T1000 (cell line): ENCODE measurements around the gene MUC5B.

ENCODE experiments used
- DNase-seq: peaks from one replicate; lab custom pipeline; 2025; ENCODE audit warnings: mixed read lengths; lab: John Stamatoyannopoulos, UW

Gene MUC5B

GRCh38 chr11:1285876-1286275 lies 63.0 kb downstream of the MUC5B start:
- DNase-seq, result no peak

GRCh38 chr11:1287928-1288327 lies 65.1 kb downstream of the MUC5B start:
- DNase-seq, result no peak

DNA sequence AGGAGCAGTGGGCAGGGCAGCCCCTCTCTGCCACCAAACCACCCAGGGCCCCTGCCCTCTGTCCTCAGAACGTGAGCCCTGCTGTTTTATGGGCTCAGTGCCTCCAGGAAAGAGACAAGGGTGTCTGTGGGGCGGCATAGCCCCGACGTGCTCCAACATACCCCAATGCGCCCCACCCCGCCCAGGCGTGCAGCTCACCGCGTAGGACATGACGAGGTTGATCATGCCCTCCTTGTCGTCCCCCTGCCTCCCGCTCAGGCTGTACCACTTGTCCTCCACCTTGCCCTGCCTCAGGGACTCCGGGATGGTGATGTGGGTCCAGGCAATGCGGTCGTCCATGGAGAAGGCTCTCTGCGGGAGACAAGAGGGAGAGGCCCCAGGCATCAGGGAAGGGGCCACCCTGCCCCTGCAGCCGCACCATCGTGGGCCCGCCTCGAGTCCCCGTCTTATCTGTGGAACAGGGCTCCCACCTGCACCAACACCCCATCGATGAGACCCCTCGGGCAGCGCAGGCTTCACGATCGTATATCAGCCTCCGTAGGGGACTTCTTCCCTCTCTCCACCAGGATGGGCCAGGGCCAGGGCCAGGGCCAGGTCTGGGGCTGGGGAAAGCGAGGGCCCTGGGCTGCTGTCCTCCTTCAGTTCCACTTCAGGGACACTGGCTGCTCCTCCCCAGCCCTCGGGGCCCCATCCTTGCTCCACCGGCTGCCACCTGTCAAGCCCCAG lies 65.7 kb downstream of the MUC5B start:
- DNase-seq, result no peak

GRCh38 chr11:1289211-1289935 lies 66.5 kb downstream of the MUC5B start:
- DNase-seq, result no peak

- DNase-seq, result no peak
Measured at GRCh38 chr11:1290052-1291040, 67.5 kb downstream of the MUC5B start.

DNA sequence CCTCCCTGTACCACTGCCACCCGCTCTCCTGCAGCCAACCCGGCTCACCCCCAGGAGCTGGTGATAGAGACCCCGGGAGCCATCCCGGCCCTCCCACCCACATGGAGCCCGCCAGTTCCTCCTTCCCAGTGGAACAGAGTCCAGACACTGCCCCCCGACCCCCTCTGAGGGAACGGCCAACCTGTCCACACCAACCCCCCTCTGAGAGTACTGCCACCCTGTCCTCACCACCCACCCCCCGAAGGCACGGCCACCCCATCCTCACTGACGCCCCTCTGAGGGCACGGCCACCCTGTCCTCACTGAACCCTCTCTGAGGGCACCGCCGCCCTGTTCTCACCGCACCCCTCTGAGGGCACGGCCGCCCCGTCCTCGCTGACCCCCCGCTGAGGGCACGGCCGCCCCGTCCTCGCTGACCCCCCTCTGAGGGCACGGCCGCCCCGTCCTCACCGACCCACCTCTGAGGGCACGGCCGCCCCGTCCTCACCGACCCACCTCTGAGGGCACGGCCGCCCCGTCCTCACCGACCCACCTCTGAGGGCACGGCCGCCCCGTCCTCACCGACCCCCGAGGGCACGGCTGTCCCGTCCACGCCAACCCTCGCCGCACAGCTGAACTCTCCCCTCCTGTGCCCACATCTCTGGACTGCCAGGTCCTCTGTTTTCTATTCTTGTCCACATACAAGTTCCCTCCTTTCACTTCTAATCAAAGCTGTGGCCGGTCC lies 68.6 kb downstream of the MUC5B start:
- DNase-seq, result no peak

- no peak for DNase-seq
Measured at GRCh38 chr11:1292018-1292643, 69.3 kb downstream of the MUC5B start.

- DNase-seq, result no peak
Measured at GRCh38 chr11:1292644-1293618, 70.1 kb downstream of the MUC5B start.

GRCh38 chr11:1293619-1294015 lies 70.8 kb downstream of the MUC5B start:
- no peak for DNase-seq

- no peak for DNase-seq
Measured at GRCh38 chr11:1295086-1295485, 72.2 kb downstream of the MUC5B start.

GRCh38 chr11:1295591-1295990 lies 72.7 kb downstream of the MUC5B start:
- no peak for DNase-seq

DNA sequence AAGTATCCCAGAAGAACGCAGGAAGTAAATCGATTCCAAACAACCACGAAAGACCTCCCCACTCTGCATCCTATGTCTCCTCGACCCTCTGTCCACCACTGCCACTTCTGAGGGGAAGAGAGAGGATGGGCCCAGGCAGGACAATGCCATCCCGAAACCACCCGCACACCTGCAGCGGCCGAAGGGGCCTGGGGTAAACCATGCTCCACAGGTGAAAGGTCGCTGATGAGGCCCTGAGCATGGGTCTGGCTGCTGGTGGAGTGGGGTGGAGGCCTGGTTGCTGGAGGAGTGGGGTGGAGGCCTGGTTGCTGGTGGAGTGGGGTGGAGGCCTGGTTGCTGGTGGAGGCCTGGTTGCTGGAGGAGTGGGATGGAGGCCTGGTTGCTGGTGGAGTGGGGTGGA lies 73.4 kb downstream of the MUC5B start:
- no peak for DNase-seq

- no peak for DNase-seq
Measured at GRCh38 chr11:1297011-1297575, 74.2 kb downstream of the MUC5B start.

DNA sequence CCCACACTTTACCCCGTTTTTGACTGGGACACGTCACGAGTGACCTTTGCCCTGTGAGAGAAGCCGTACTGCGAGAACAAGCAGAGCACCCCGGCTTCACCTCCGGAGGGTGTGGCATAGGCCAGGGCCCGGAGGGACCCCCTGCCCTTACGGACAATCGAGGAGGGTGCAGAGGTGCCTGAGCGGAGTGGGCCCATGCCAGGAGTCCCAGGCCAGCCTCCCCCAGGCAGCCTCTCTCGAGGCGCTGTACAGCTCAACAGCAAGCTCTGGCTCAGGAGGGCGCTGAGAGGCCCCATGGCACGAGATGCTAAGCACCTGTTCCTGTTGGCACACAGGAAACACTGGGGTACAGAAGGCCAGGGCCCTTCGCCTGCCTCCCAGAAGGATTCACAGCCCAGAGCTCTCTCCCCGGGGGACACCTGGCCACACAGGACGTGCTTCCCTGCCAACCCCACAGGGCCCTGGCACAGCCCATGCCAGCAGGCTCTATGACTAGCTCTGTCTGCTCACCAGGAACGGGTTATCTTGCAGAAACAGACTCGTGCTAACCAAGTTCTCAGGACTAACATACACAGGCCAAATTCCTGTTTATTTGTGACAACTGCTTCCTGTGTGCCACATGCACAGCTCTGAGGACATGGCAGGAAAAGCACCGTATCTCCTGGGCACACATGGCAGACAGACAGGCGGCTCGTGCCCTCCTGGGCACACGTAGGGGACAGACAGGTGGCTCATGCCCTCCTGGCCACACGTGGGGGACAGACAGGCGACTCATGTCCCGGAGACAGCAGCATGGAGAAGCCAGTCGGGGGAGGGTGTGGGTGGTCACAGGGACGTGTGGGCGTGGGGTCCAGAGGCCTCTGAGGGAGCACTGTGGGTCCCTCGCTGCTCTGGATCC lies 75.0 kb downstream of the MUC5B start:
- no peak for DNase-seq

GRCh38 chr11:1298695-1299492 lies 76.0 kb downstream of the MUC5B start:
- DNase-seq, result no peak

GRCh38 chr11:1299621-1300020 lies 76.8 kb downstream of the MUC5B start:
- no peak for DNase-seq

- no peak for DNase-seq
Measured at GRCh38 chr11:1300121-1300520, 77.3 kb downstream of the MUC5B start.
